ACC112 (cell line): ENCODE data around the gene TAGLN3.

ENCODE experiments used
- H2AFZ ChIP-seq: fragments of 200-600 bp; sonication (generic); one replicate; pipeline ENCODE4 v1.6.0; 2017; ENCODE audit warnings: antibody characterized with exemption, low read length; ENCODE audit not compliant: unreplicated experiment
- H3K27ac ChIP-seq: fragments of 200-600 bp; sonication (generic); 2 replicates; pipeline ENCODE4 v1.5.1; 2014; ENCODE audit warnings: low read depth, mild to moderate bottlenecking, antibody characterized with exemption, low read length, moderate library complexity
- H3K27me3 ChIP-seq: fragments of 200-600 bp; sonication (generic); 2 replicates; pipeline ENCODE4 v1.6.1; 2014; ENCODE audit warnings: mild to moderate bottlenecking, antibody characterized with exemption, low read length, moderate library complexity, mixed read lengths; ENCODE audit not compliant: insufficient read depth
- H3K36me3 ChIP-seq: fragments of 200-600 bp; sonication (generic); 2 replicates; pipeline ENCODE4 v1.6.1; 2016; ENCODE audit warnings: mild to moderate bottlenecking, antibody characterized with exemption, low read length, moderate library complexity, mixed read lengths; ENCODE audit not compliant: insufficient read depth
- H3K4me1 ChIP-seq: fragments of 200-600 bp; sonication (generic); one replicate; pipeline ENCODE4 v1.6.1; 2016; ENCODE audit warnings: low read length, mixed read lengths; ENCODE audit not compliant: insufficient read depth, unreplicated experiment, control insufficient read depth
- H3K4me3 ChIP-seq: fragments of 200-600 bp; sonication (generic); 2 replicates; pipeline ENCODE4 v1.5.1; 2014; ENCODE audit warnings: mild to moderate bottlenecking, low read depth, low read length
- H3K79me2 ChIP-seq: fragments of 200-600 bp; sonication (generic); one replicate; pipeline ENCODE4 v1.6.0; 2016; ENCODE audit warnings: low read length; ENCODE audit not compliant: control insufficient read depth, unreplicated experiment, insufficient read depth

TAGLN3 gene

DNA sequence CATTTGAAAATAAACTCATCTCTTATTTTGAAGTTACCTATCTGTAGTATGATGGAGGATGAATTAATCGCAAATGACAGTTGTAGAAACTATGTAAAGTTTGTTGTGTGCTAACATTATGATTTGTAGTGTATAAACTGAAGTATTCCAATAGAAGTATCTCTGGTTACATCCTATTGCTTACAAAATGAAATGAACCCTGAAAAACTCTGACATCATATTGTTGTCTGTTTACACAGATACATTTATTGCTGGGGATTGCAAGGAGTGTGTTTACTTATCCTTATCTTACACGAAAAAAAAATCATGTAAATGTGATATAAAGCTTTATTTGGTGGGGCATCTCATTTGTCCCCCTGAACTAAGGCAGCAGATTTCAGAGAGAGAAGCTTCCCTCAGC lies 22.5 kb upstream of the TAGLN3 start:
- H3K4me1 ChIP-seq = peaks cover 10% of the 10 kb centered on the region
- H3K27me3 ChIP-seq = no peaks in the 10 kb centered on the region
- no peak overlapping the region for H3K27ac ChIP-seq
- no peak overlapping the region for H3K4me3 ChIP-seq
- peaks cover 14% of the 10 kb centered on the region for H3K36me3 ChIP-seq
- H2AFZ ChIP-seq = no peak overlapping the region
- H3K79me2 ChIP-seq = peaks cover 23% of the 10 kb centered on the region

GRCh38 chr3:111978583-111979433 lies 19.9 kb upstream of the TAGLN3 start, which contains the start of gene ABHD10:
Gene ABHD10, plus strand, starts transcription at chr3:111979026. Its CDS starts 36 bp downstream, at chr3:111979062.
- H3K27ac ChIP-seq = peak within 1 kb of the TSS; percentile 38; the same call in 1 of the 2 replicates
- peaks cover 43% of the 10 kb centered on the region for H3K79me2 ChIP-seq
- H3K27me3 ChIP-seq = no peaks in the 10 kb centered on the region

DNA sequence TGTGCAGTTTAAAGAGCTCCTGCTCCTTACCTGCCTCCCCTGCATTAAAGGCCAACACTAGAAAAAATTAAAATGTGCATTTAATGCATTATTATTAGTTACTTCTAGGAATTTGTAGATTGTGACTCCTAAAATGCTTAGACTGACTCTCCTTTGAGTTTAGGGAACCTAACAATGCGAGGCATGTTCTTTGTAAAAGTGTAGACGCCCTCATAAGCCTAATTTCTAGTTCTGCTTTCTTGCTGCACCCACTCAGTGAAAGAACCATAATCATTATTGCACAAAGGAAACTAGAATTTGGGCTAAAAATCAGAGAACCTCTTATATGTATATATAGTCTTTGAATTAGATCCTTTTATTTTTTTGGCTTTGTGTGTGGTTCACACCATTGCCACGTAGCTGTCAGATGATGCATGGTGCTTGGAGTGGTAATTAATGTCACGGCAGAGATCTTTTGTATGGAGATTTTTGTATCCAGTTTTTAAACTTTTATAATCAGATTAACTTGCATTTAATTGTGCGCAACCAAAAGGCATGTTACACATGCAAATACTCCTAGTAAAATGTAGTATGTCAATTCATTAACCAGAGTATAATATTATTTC lies 19.2 kb upstream of the TAGLN3 start:
- peaks cover 18% of the 10 kb centered on the region for H3K4me1 ChIP-seq
- no peaks in the 10 kb centered on the region for H3K27me3 ChIP-seq
- H3K4me3 ChIP-seq = peak overlapping the region; percentile 95
- H3K27ac ChIP-seq = no peak overlapping the region
- peak overlapping the region; percentile 96 for H2AFZ ChIP-seq
- peaks cover 44% of the 10 kb centered on the region for H3K79me2 ChIP-seq
- peaks cover 4% of the 10 kb centered on the region for H3K36me3 ChIP-seq

More at GRCh38 chr3:111978583-111979433, 19.9 kb upstream of the TAGLN3 start, which contains the start of gene ABHD10:
- peaks cover 18% of the 10 kb centered on the region for H3K4me1 ChIP-seq
- H3K4me3 ChIP-seq = peak within 1 kb of the TSS; percentile 95
- peaks cover 11% of the 10 kb centered on the region for H3K36me3 ChIP-seq
- peak within 1 kb of the TSS; percentile 96 for H2AFZ ChIP-seq

- Histone ChIP-seq H3K36me3 (no peaks in the 10 kb centered on the region), H3K4me1 (peaks cover 27% of the 10 kb centered on the region), H3K4me3 (peak overlapping the region; percentile 95), H3K27ac (no peak overlapping the region), H3K79me2 (peaks cover 50% of the 10 kb centered on the region), H2AFZ (no peak overlapping the region), H3K27me3 (no peaks in the 10 kb centered on the region)
These were observed 17.8 kb upstream of the TAGLN3 start for GRCh38 chr3:111980716-111981456.

DNA sequence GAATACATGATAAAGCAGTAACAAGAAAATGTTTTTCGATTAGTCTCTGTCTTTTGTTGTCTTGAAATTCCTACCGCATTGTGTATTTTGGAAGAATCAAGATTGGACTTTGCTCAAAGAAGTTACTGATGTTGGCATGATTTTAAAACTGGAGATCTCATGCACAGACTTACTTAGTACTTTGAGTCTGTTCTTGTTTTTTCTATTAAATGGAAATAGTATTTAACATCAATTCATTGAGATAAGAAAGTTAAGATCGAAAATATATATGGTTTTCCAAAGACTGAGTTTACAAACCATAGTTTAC lies 17.3 kb upstream of the TAGLN3 start:
- H3K27me3 ChIP-seq = no peaks in the 10 kb centered on the region
- no peak overlapping the region for H3K4me3 ChIP-seq
- H2AFZ ChIP-seq = no peak overlapping the region
- H3K79me2 ChIP-seq = peaks cover 50% of the 10 kb centered on the region
- H3K4me1 ChIP-seq = peaks cover 27% of the 10 kb centered on the region
- no peaks in the 10 kb centered on the region for H3K36me3 ChIP-seq
- H3K27ac ChIP-seq = no peak overlapping the region

DNA sequence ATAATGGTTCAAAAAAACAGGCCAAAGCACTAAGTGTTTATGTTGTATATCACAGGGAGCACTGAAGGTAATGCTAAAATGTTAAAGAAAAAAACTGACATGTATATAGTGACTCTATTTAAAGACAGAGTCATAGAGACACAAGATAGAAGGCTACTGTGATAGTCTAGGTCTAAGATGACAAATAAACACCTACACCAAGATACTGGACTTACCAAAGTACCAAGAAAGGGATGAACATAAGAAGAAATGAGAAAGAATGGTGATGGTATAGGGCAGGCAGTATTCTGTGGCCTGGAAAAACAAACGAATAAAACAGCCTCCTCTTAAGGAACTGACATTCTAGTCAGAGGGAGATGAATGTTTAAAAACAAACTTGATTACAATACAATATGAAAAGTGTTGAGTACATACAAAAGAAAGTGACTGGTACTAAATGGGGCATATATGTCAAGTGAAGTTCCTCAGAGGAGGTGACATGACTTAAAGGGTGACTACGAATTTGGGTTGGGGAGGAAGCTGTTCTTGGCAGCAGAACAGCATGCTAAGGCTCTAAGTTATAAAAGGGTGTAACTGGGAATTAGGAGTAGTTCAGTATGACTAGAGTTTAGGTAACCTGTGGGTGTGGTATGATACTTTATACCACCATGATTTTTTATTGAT lies 14.0 kb upstream of the TAGLN3 start:
- no peaks in the 10 kb centered on the region for H3K27me3 ChIP-seq
- H3K4me3 ChIP-seq = no peak overlapping the region
- peaks cover 15% of the 10 kb centered on the region; the same call in 1 of the 2 replicates for H3K36me3 ChIP-seq
- H3K79me2 ChIP-seq = peaks cover 40% of the 10 kb centered on the region
- H3K4me1 ChIP-seq = peaks cover 27% of the 10 kb centered on the region
- H3K27ac ChIP-seq = no peak overlapping the region
- no peak overlapping the region for H2AFZ ChIP-seq

DNA sequence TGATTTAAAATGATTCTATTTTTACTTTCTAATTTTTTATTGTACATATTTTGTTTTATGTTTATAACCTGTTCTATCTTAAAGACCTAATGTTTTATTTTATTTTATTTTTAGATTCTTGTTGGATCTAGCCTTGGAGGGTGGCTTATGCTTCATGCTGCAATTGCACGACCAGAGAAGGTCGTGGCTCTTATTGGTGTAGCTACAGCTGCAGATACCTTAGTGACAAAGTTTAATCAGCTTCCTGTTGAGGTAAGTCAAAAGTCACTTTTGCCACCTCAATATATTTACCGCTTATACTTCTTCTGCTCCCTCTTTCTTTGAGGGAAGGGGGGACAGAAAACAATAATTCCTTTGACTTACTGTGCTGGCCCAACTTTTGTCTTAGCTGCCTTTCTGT lies 11.9 kb upstream of the TAGLN3 start:
- no peaks in the 10 kb centered on the region for H3K27me3 ChIP-seq
- no peak overlapping the region for H3K4me3 ChIP-seq
- no peak overlapping the region for H2AFZ ChIP-seq
- no peak overlapping the region for H3K27ac ChIP-seq
- peaks cover 12% of the 10 kb centered on the region for H3K4me1 ChIP-seq
- H3K36me3 ChIP-seq = peaks cover 23% of the 10 kb centered on the region
- peaks cover 21% of the 10 kb centered on the region for H3K79me2 ChIP-seq

DNA sequence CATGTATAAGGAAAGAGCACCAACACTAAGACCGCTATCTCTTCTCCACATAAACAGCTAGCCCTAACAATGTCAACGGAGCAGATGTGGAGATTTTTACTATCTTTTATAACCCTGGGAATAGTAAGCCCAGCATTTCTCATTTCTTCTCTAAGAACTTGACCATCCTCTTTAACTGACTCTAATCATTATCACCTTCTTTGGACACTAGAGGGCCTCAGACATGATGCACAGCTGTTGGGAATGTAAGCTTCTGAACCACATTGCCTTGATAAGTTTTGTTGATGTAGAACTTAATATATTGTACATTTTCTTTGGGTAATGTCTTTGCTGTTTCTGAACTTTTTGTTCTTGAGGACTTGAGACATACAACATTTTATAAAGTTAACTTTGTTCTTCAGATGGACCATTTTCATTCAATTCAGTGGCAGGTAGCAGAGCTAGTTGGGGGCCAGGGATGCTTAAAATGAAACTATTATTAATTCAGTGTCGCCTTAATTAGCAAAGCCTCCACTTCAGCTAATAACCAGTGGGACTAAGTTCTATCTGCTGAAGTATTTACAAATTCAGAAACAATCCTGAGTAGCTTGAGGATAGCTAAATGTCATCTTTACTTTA lies 9.6 kb upstream of the TAGLN3 start:
- Histone ChIP-seq H3K27me3 (no peaks in the 10 kb centered on the region), H3K79me2 (peaks cover 7% of the 10 kb centered on the region), H3K36me3 (peaks cover 24% of the 10 kb centered on the region), H3K4me1 (peaks cover 9% of the 10 kb centered on the region), H3K4me3 (no peak overlapping the region), H2AFZ (no peak overlapping the region), H3K27ac (no peak overlapping the region)

DNA sequence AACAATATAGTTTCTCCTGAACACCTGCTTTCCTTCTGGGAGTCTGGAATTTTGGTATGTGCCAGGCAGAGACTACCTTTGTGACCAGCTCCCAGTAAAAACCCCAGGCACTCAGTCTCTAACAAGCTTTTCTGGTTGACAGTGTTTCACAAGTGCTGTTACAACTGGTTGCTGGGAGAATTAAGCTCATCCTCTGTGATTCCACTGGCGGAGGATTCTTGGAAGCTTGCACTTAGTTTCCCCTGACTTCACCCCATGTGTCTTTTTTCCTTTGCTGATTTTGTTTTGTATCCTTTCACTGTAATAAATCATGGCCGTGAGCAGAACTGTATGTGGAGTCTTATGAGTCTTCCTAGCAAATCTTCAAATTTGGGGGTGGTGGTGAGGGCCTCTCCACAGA lies 5.7 kb upstream of the TAGLN3 start:
- H3K79me2 ChIP-seq = no peaks in the 10 kb centered on the region
- H2AFZ ChIP-seq = no peak overlapping the region
- no peak overlapping the region for H3K27ac ChIP-seq
- no peaks in the 10 kb centered on the region for H3K4me1 ChIP-seq
- H3K36me3 ChIP-seq = peaks cover 12% of the 10 kb centered on the region
- no peak overlapping the region for H3K4me3 ChIP-seq
- no peaks in the 10 kb centered on the region for H3K27me3 ChIP-seq
